ENCODE data around the gene TUFT1. TPM values are rescaled to one million over a fixed set of nuclear protein-coding genes. Genes with fewer than 3 reads are reported as not detected.

Gene TUFT1
- total and polyA plus RNA-seq, 8 donors, result 7.1 to 16.1 (median 11.0) TPM

- FAIRE-seq (no peak), ATAC-seq (no peak), DNase-seq (no peak)
- Histone ChIP-seq H3K4me1 (peaks cover 0 to 3% (median 0%) of the 10 kb centered on the region in 3 donors), H3K27ac (no peak overlapping the region), H3K9me3 (no peaks in the 10 kb centered on the region), H3K27me3 (no peaks in the 10 kb centered on the region), H3K36me3 (peaks cover 0 to 78% (median 32%) of the 10 kb centered on the region in 3 donors), H3K4me3 (no peak overlapping the region)
- 90 to 96% methylated on average over 7 of the region's 7 CpGs for WGBS, 2 donors
- no peak for TF ChIP-seq CTCF (IDR thresholded peaks at IDR 0.05)
- intact Hi-C loops (cut with DNase I), result no loop called here
Observed at GRCh38 chr1:151524736-151525135, 15.4 kb upstream of the TUFT1 start.

- Histone ChIP-seq H3K27ac (no peak overlapping the region), H3K4me1 (no peaks in the 10 kb centered on the region), H3K36me3 (peaks cover 0 to 82% (median 37%) of the 10 kb centered on the region in 3 donors), H3K27me3 (no peaks in the 10 kb centered on the region), H3K4me3 (no peak overlapping the region), H3K9me3 (no peaks in the 10 kb centered on the region)
- ATAC-seq, result no peak
- 79 to 87% methylated on average over 7 of the region's 7 CpGs for WGBS, 2 donors
- FAIRE-seq, result no peak
- no peak for DNase-seq
- intact Hi-C loops (cut with DNase I), result no loop called here
- no peak for TF ChIP-seq CTCF (IDR thresholded peaks at IDR 0.05)
Observed at GRCh38 chr1:151526735-151527525, 13.2 kb upstream of the TUFT1 start.

- DNase-seq, result peak in 1 of 6 donors; percentile 4
- no peak for ATAC-seq
- Histone ChIP-seq H3K36me3 (peaks cover 0 to 87% (median 41%) of the 10 kb centered on the region in 3 donors), H3K27ac (no peak overlapping the region), H3K4me1 (no peaks in the 10 kb centered on the region), H3K27me3 (no peaks in the 10 kb centered on the region), H3K9me3 (no peaks in the 10 kb centered on the region), H3K4me3 (no peak overlapping the region)
- TF ChIP-seq CTCF (IDR thresholded peaks at IDR 0.05), result no peak
- intact Hi-C loops (cut with DNase I), result no loop called here
- WGBS, 2 donors, result 88 to 96% methylated on average over 11 of the region's 11 CpGs
- no peak for FAIRE-seq
Observed at GRCh38 chr1:151529211-151529702, 10.9 kb upstream of the TUFT1 start.

- no peak overlapping the region for H3K27ac ChIP-seq
- 94 to 97% methylated on average over 18 of the region's 18 CpGs for WGBS, 2 donors
- ATAC-seq (no peak), DNase-seq (peak in 2 of 6 donors; percentile 15 to 18), FAIRE-seq (no peak)
- TF ChIP-seq CTCF (IDR thresholded peaks at IDR 0.05), result no peak
- intact Hi-C loops (cut with DNase I), result loop anchor here in 1 of 3 donors (10.0 kb wide), 1 partner anchor 85 kb away; no protein-coding TSS in a partner anchor
- peaks cover 0 to 87% (median 38%) of the 10 kb centered on the region in 3 donors for H3K36me3 ChIP-seq
- H3K27me3 ChIP-seq, result no peaks in the 10 kb centered on the region
- no peaks in the 10 kb centered on the region for H3K9me3 ChIP-seq
- no peaks in the 10 kb centered on the region for H3K4me1 ChIP-seq
- H3K4me3 ChIP-seq, result no peak overlapping the region
Observed at GRCh38 chr1:151529781-151530180, 10.3 kb upstream of the TUFT1 start.

- Histone ChIP-seq H3K4me1 (no peaks in the 10 kb centered on the region), H3K27me3 (no peaks in the 10 kb centered on the region), H3K36me3 (peaks cover 0 to 87% (median 36%) of the 10 kb centered on the region in 3 donors), H3K4me3 (no peak overlapping the region), H3K9me3 (no peaks in the 10 kb centered on the region), H3K27ac (no peak overlapping the region)
- peak in 1 of 6 donors; percentile 22 for DNase-seq
- no peak for ATAC-seq
- no peak for FAIRE-seq
- TF ChIP-seq CTCF (IDR thresholded peaks at IDR 0.05), result no peak
- intact Hi-C loops (cut with DNase I), result loop anchor here in 1 of 3 donors (10.0 kb wide), 1 partner anchor 86 kb away; no protein-coding TSS in a partner anchor
- 89 to 94% methylated on average over 10 to 11 of the region's 11 CpGs for WGBS, 2 donors
Observed at GRCh38 chr1:151530461-151530860, 9.6 kb upstream of the TUFT1 start.

Measured in pancreas (tissue), 10 donors.